Measurements from ENCODE around the gene IFT20.
A peak's percentile ranks its signal among the peaks of the same experiment; 100 is the strongest.

The IFT20 gene, protein sequence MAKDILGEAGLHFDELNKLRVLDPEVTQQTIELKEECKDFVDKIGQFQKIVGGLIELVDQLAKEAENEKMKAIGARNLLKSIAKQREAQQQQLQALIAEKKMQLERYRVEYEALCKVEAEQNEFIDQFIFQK

DNA sequence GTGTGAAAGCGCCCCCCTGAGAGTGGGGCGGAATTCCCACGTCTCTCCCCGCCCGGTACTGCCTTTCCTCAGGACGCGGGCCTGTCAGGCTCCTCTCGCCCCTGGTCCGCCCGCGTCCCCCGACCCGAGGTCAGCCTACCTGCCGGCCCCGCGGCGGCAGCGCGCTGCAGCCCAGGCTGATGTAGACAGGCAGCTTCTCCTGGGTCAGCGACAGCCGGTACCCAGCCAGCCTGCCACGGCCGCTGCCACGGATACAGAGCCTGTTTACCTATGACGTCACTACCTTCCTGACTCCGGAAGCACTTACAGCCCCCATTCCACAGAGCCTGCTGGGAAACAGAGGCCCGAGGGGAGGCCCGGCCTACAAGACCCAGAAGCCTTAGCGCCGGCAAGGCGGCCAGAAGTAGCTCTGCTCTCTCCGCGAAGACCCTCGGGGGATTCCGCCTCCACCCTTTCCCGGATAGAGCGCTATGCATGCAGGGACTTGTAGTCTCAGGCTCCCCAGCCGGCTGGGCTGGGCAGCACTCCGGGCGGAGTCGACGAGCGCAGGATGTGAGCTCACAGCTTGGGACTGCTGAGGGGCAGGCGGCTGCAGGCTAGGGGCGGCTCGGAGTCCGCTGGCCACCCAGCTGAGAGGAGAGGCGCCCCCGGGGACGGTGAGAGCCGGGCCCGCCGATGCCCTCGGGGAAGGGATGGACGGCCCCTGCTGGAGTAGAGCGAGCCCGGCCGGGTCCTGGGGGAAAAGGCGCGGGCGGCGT, at the start of gene IFT20, which contains the start of gene TNFAIP1:
Gene IFT20, minus strand, starts transcription at position 272 of the 758 bp plus-strand sequence. CDS start 3,487 bp downstream, outside the sequence.
Gene TNFAIP1, plus strand, starts transcription at position 561 of the 758 bp plus-strand sequence. CDS start 3,761 bp downstream, outside the sequence.
- TF ChIP-seq Cebpa-rat (IDR thresholded peaks at IDR 0.05): no peak
- Histone ChIP-seq H4K20me1 (peaks cover 0 to 70% (median 31%) of the 10 kb centered on the region in 11 experiments; a peak in 14 of 22 replicates), H3K4me1 (peaks cover 28 to 45% (median 33%) of the 10 kb centered on the region in 10 experiments), H3K9ac (peak within 1 kb of the TSS; percentile 76 to 89 (median 83)), H3K9me3 (replicated peaks in 1 of 11) (no peaks in the 10 kb centered on the region), H3K4me2 (peak within 1 kb of the TSS; percentile 92 to 98 (median 96)), H3K27ac (peak within 1 kb of the TSS; percentile 51 to 88 (median 74)), H3K27me3 (no peaks in the 10 kb centered on the region), H3K4me3 (peak within 1 kb of the TSS; percentile 78 to 96 (median 86)), H3K36me3 (peaks cover 19 to 41% (median 30%) of the 10 kb centered on the region in 11 experiments)

DNA sequence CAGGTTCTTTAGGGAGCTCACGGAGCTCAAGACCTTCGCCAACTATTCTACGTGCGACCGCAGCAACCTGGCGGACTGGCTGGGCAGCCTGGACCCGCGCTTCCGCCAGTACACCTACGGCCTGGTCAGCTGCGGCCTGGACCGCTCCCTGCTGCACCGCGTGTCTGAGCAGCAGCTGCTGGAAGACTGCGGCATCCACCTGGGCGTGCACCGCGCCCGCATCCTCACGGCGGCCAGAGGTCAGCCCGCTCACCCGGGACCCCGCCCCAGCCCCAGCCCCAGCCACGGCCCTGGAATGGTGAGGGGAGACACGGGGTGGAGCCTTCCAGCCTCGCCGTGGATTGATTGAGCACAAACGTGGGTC, 49.7 kb upstream of the IFT20 start:
- H3K4me3 ChIP-seq: peak overlapping the region; percentile 52 to 70 (median 58)
- peaks cover 23 to 53% (median 36%) of the 10 kb centered on the region in 11 experiments for H3K36me3 ChIP-seq
- H3K9ac ChIP-seq: peak overlapping the region in 9 of 11 experiments; percentile 55 to 76 (median 62); a peak in 12 of 22 replicates
- H4K20me1 ChIP-seq: peaks cover 0 to 52% (median 8%) of the 10 kb centered on the region in 11 experiments; a peak in 12 of 22 replicates
- peaks cover 18 to 36% (median 29%) of the 10 kb centered on the region in 11 experiments for H3K27me3 ChIP-seq
- H3K9me3 ChIP-seq (replicated peaks in 1 of 11): no peaks in the 10 kb centered on the region
- peaks cover 17 to 31% (median 29%) of the 10 kb centered on the region in 10 experiments; a peak in 19 of 20 replicates for H3K4me1 ChIP-seq
- TF ChIP-seq Cebpa-rat (IDR thresholded peaks at IDR 0.05): no peak
- H3K4me2 ChIP-seq: peak overlapping the region; percentile 81 to 98 (median 94)
- no peak overlapping the region for H3K27ac ChIP-seq

DNA sequence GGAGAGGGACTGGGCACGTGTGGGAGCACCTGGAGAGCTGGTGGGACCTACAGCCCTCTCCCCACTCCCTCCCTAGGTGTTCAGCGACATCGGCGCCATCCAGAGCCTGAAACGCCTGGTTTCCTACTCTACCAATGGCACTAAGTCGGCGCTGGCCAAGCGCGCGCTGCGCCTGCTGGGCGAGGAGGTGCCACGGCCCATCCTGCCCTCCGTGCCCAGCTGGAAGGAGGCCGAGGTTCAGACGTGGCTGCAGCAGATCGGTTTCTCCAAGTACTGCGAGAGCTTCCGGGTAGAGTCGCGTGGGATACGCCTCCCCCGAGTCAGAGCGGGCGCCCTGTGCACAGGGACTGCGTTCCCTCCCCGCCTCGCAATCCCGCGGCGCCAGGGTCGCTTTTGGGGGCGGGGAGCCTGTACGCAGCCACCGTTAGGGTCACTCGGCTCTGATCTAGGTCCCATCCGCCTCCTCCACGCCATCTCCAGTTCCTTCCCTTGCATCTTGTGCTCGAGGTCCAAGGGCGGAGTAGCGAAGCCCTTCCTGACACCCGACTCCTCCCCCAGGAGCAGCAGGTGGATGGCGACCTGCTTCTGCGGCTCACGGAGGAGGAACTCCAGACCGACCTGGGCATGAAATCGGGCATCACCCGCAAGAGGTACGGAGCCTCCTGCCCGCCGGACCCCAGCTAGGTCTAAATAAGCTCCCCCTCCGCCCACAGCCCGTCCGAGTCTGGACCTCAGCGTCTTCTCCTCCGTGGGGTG, 49.2 kb upstream of the IFT20 start:
- H3K27ac ChIP-seq: peak overlapping the region in 8 of 11 experiments; percentile 4 to 58 (median 26); a peak in 9 of 22 replicates
- peaks cover 18 to 47% (median 31%) of the 10 kb centered on the region in 11 experiments; a peak in 21 of 22 replicates for H3K36me3 ChIP-seq
- H3K4me3 ChIP-seq: peak overlapping the region; percentile 52 to 70 (median 58)
- peak overlapping the region; percentile 81 to 98 (median 94) for H3K4me2 ChIP-seq
- peaks cover 0 to 56% (median 8%) of the 10 kb centered on the region in 11 experiments; a peak in 11 of 22 replicates for H4K20me1 ChIP-seq
- peak overlapping the region; percentile 20 to 76 (median 62) for H3K9ac ChIP-seq
- H3K4me1 ChIP-seq: peaks cover 17 to 32% (median 29%) of the 10 kb centered on the region in 10 experiments; a peak in 19 of 20 replicates
- no peak for TF ChIP-seq Cebpa-rat (IDR thresholded peaks at IDR 0.05)
- no peaks in the 10 kb centered on the region for H3K9me3 ChIP-seq (replicated peaks in 1 of 11)
- H3K27me3 ChIP-seq: peaks cover 18 to 36% (median 29%) of the 10 kb centered on the region in 11 experiments

DNA sequence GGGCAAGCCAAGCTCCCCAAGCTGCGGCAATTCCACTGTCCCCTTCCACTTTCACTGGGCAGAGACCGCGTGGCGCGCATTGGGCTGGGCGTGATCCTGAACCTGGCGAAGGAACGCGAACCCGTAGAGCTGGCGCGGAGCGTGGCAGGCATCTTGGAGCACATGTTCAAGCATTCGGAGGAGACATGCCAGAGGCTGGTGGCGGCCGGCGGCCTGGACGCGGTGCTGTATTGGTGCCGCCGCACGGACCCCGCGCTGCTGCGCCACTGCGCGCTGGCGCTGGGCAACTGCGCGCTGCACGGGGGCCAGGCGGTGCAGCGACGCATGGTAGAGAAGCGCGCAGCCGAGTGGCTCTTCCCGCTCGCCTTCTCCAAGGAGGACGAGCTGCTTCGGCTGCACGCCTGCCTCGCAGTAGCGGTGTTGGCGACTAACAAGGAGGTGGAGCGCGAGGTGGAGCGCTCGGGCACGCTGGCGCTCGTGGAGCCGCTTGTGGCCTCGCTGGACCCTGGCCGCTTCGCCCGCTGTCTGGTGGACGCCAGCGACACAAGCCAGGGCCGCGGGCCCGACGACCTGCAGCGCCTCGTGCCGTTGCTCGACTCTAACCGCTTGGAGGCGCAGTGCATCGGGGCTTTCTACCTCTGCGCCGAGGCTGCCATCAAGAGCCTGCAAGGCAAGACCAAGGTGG, 46.0 kb upstream of the IFT20 start:
- no peak for TF ChIP-seq Cebpa-rat (IDR thresholded peaks at IDR 0.05)
- Histone ChIP-seq H4K20me1 (peaks cover 0 to 74% (median 14%) of the 10 kb centered on the region in 11 experiments; a peak in 13 of 22 replicates), H3K9me3 (replicated peaks in 1 of 11) (no peaks in the 10 kb centered on the region), H3K27me3 (peaks cover 18 to 36% (median 29%) of the 10 kb centered on the region in 11 experiments), H3K9ac (no peak overlapping the region), H3K27ac (no peak overlapping the region), H3K36me3 (peaks cover 0 to 32% (median 13%) of the 10 kb centered on the region in 11 experiments; a peak in 17 of 22 replicates), H3K4me1 (peaks cover 17 to 32% (median 29%) of the 10 kb centered on the region in 10 experiments; a peak in 19 of 20 replicates), H3K4me2 (no peak overlapping the region), H3K4me3 (no peak overlapping the region)

DNA sequence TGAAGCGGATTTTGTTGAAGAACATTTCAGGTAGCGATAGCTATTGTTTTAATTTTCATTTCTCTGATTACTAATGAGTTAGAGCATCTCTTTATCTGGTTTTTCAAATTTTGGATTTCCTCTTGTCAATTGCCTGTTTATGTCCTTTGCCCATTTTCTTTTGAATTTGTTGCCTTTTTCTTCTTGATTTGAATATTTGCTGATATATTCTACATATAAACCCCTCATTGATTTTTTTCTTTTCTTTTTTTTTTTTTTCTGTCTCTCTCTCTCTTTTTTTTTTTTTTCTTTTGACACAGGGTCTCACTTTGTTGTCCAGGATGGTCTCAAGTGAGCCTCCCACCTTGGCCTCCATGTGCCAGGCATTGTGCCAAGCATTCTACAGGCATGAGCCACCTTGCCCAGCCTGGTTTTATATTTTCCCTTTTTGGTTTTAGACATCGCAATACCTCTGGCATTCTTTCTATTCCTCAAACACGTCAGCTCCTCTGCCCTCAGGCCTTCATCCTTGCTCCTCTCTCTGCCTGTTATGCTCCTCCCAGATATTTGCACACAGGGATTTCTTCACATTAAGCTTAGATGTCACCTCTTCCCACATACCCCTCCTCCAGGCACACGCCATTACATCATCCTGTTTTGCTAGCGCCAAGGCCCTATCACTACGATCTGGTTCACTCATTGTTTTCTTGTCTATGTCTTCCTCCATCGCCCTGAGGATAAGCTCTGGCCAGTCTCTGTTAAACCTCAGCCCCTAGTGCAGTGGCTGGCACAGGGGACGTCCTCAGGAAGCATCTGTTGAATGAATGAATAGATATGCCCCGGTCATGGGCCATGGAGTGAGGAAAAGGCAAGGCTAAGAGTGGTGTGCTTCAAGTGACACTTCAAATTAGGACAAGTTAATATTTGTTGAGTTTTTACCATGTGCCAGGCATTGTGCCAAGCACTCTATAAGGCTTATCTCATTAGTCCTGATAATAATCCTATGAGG, 44.8 kb upstream of the IFT20 start:
- TF ChIP-seq Cebpa-rat (IDR thresholded peaks at IDR 0.05): no peak
- peak overlapping the region in 5 of 11 experiments; percentile 2 to 22 (median 4); a peak in 5 of 22 replicates for H3K4me2 ChIP-seq
- no peaks in the 10 kb centered on the region for H3K9me3 ChIP-seq (replicated peaks in 1 of 11)
- peaks cover 11 to 27% (median 24%) of the 10 kb centered on the region in 10 experiments; a peak in 19 of 20 replicates for H3K4me1 ChIP-seq
- peaks cover 0 to 32% (median 13%) of the 10 kb centered on the region in 11 experiments; a peak in 17 of 22 replicates for H3K36me3 ChIP-seq
- no peak overlapping the region for H3K9ac ChIP-seq
- no peak overlapping the region for H3K4me3 ChIP-seq
- peaks cover 18 to 26% (median 21%) of the 10 kb centered on the region in 11 experiments for H3K27me3 ChIP-seq
- H3K27ac ChIP-seq: no peak overlapping the region
- H4K20me1 ChIP-seq: peaks cover 0 to 71% (median 19%) of the 10 kb centered on the region in 11 experiments; a peak in 13 of 22 replicates

DNA sequence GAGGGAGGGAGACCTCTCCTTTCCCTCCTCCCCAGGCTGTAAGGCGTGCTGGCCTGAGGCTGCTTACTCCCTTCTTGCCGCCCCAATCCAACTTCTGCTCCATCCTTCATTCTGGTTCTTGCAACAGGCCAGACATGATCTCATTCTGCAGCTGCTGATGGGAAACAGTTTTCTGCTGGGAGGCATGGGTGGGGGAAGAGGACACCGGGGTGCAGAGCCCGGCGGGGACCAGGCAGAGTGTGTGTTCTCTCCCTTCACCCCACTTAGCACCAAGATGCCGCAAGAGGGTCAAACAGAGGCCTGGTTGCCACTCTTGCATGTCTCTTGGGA, 37.6 kb upstream of the IFT20 start:
- peaks cover 32 to 47% (median 40%) of the 10 kb centered on the region in 10 experiments for H3K4me1 ChIP-seq
- H4K20me1 ChIP-seq: peaks cover 18 to 67% (median 49%) of the 10 kb centered on the region in 11 experiments; a peak in 19 of 22 replicates
- H3K36me3 ChIP-seq: peaks cover 0 to 14% (median 3%) of the 10 kb centered on the region in 11 experiments; a peak in 10 of 22 replicates
- TF ChIP-seq Cebpa-rat (IDR thresholded peaks at IDR 0.05): no peak
- H3K4me3 ChIP-seq: peak overlapping the region; percentile 63 to 79 (median 74); a peak in 19 of 20 replicates
- H3K27me3 ChIP-seq: no peaks in the 10 kb centered on the region; a peak in 1 of 22 replicates
- H3K9ac ChIP-seq: peak overlapping the region in 10 of 11 experiments; percentile 69 to 89 (median 80); a peak in 16 of 22 replicates
- H3K4me2 ChIP-seq: peak overlapping the region; percentile 96 to 100 (median 98)
- H3K9me3 ChIP-seq (replicated peaks in 1 of 11): no peaks in the 10 kb centered on the region
- no peak overlapping the region; a peak in 1 of 22 replicates for H3K27ac ChIP-seq
